Renal cortex interstitium (tissue), 11 donors: ENCODE data around the gene CLDND2. TPM values are rescaled to one million over a fixed set of nuclear protein-coding genes. Genes with fewer than 3 reads are reported as not detected.

Experiments used
- DNase-seq, 11 donors: peaks; one replicate each; pipeline ENCODE4 v3.0.0-alpha.2; 2013; ENCODE audit warnings: low read depth in 9 of 11, low spot score in 4 of 11; ENCODE audit errors: extremely low read depth in 1 of 11
- polyA plus RNA-seq, 3 donors: library from polyadenylated mRNA; unstranded; fragments of 120-200 nt; gene quantifications; one replicate each; pipeline ENCODE4 v1.2.1, GENCODE V29; 2013; ENCODE audit not compliant: insufficient read length in 3 of 3

The CLDND2 gene
- polyA plus RNA-seq, 3 donors = 0.54 to 1.8 (median 1.7) TPM

DNA sequence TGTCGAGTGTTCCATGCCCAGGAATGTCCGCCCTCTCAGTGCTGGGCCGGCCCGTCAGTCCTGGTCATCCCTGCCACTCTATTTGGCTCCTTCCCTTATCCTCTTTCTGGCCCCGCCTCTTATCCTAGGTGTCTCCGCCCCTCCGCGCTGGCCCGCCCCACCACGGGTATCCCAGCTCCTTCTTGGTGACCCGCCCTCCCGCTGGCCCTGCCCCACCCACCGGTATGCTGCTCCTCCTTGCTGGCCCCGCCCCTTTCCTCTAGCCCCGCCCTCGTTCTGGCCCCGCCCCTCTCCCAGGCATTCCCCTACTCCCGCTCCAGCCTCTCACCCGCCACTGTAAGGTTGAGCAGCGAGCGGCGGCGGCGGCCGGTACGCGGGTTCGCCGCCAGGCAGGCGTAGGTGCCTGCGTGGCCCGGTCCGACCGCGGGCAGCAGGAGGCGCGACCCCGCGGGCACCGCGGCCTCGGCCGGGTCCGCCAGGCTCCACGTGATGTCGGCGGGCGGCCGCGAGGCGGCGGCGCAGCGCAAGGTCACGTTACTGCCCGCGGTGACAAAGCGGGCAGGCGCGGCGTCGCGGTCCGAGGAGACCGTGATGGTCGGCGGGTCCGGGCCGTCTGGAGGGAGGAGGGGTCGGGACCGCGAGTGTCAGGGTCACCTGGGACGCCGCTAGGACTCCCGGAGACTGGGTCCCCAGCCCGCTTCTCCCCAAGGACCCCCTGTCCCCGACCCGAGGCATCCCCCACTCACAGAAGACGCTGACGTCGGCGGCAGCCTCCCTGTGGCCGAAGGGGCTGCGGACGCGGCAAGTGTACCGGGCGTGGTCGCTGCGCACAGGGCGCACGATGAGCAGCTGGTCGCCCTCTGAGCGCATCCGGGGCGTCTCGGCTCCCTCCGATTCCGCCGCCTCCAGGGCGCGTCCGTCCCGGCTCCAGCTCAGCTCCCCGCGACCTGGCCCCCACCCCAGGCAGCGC is 28.8 kb downstream of the CLDND2 start:
- DNase-seq = peak in 10 of 11 donors; percentile 72 to 93 (median 88)

DNA sequence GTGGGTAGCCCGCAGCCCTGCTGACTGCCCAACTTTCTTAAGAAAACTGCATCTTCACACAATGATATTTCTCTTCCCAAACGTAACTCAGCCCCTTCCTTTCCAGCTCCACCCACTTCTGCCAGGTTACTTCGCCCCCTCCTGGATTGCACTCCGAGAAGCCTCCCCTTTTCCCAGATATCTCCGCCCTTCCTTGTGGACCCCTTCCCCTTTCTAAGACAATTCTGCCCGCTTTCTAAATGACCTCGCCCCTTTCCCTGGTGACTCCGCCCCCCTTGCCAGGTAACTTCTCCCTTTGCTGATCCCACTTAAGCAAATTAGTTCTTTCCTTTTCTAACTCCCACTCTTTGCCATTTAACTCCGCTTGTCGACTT is 29.5 kb downstream of the CLDND2 start:
- DNase-seq = no peak

DNA sequence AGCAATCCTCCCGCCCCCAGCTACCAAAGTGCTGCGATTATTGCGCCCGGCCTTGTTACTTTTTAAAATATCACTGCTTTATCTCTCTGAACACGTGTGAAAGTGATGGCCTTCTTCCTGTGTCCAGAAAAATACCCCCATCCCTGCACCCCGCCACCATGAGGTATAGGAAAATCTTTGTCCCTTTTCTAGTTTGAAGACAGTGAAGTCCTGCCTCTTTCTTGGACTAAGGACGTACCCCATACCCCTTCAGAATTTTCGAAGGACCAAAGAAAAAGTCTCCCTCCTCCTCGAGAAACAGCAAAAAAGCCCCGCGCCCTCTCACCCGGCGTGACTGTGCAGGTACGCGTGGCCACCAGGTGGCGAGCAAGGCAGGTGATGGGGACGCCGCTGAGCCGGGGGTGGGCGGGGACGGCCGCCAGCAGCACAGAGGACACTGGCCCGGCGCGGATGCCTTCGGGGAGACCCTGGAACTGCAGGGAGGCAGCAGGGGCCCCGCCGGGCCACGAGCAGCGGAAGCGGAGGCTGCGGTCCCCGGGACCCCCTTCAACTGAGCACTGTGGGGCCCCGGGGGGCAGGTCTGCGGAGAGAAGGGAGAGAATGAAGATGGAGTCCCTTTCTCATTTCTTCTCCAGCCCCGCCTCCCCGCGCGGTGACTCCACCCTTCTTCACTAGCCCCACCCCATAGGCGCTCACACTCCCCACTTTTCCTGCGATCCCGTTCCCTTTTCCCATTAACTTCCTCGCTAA is 30.1 kb downstream of the CLDND2 start:
- DNase-seq = peak in 10 of 11 donors; percentile 58 to 79 (median 72)

DNA sequence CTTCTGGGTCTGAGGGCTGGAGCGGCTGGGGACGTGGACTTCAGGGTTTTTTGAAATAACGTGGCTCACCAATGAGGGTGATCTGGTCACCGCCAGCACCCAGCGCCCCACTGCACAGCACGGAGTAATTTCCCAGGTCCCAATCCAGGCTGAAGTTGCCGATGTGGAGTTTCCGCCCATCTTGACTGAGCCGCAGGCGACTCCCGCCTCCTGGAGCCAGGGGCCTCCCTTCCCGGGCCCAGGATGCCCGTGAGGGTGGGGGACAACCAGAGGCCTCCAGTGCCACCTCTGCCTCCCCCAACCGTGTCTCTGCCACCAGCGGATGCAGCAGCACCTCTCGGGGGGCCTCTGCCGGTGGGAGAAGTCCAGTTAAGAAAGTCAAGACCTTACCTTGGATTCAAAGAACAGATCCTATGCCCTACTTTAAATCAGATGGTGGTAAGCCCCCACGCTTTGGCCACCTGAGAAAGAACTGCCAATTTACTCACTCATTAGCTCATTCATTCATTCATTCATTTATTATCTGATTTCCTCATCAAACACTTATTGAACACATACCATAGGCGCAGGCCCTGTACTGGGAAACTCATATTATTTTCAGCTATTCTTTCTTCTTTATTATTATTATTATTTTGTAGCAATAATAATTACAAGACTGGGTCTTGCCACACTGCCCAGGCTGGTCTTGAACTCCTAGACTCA is 30.8 kb downstream of the CLDND2 start:
- DNase-seq = no peak

DNA sequence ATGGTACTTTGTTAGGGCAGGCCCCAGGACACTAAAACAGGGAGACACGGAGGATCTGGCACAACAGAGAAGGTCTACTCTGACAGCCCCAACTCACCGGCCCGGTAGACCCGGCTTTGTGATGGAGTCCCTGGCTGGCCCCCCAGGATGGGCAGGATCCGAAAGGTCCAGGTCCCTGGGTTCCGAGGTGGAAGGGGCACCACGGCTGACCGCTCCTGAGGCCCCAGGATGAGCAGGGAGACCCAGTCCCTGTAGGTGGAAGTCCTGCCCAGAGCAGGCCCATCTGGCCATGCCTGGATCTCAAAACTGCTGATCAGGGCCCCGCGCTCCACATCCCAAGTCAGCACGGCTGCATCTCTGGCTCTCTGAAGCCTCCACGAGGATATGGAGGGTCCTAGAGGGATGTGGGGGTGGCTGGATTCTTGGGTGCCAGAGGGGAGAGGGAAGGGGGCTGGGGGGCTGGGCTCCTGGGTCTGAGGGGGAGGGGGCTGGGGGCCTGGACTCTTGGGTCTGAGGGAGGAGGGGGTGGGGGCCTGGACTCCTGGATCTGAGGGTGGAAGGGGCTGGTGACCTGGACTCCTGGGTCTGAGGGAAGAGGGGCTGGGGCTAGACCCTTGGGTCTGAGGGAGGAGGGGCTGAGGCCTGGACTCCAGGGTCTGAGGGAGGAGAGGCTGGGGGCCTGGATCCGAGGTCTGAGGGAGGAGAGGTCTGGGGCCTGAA is 31.5 kb downstream of the CLDND2 start:
- DNase-seq = no peak

DNA sequence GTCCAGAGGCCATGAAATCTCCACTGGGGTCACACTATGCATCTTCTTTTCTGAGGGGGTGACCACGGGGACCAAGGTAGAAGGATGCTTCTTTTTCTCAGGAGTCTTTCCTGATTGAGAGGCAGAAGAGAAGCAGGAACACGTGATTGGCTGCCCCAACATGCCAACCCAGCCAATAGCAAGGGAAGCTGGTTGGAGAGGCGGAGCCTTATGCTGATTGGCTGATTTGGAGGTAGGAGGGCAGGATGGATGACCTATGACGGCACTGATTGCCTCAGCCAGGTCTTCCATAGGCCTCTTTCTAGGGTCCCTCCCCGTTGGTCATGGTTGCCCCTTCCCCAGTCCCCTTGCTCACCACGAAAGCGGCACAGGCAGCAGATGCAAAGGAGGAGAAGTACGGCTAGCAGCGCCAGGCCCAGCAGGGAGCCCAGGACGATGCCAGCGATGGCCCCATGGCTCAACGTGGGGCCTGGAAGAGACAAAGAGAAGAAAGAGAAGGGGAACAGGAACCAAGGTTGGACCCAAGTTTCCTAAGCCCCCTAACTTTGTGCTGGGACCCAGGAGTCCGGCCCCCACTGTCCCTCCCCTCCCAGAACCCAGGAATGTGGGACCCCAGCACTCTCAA is 34.9 kb downstream of the CLDND2 start:
- DNase-seq = no peak

DNA sequence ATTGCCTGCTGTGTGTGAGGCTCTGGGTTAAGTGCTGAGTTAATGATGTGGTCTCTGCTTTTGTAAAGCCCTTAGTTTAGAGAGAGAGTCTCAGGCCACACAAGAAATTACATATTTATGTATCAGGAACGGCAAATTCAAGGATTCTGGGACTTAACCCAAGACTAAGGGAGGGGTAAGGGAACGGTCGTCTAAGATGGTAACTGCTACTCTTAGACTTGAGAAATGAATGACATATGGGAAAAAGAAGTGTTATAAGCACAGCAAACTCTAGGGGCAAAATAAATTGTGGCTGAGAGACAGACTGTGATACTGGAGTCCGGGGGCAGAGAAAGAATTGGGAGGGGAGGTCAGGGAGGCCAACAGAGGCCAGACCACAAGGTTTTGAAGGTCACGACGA is 37.1 kb downstream of the CLDND2 start:
- no peak for DNase-seq

DNA sequence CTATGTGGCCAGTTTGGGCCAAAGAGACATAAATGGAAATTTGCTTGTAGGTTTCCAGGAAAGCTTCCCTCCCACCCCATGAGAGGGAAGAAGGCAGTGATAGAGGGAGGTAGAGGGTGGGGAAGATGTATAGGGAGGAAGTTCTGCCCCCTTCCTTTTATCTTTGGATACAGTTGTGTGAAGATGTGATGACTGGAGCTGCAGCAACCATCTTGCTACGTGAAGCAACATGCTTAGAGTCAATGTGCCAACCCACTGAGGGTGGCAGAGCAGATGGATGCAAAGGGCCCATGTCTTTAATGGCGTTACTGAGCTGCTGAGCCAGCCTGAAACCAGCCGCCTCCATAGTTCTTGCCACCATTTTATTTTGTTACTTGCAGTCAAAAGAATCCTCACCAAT is 37.6 kb downstream of the CLDND2 start:
- DNase-seq = no peak

DNA sequence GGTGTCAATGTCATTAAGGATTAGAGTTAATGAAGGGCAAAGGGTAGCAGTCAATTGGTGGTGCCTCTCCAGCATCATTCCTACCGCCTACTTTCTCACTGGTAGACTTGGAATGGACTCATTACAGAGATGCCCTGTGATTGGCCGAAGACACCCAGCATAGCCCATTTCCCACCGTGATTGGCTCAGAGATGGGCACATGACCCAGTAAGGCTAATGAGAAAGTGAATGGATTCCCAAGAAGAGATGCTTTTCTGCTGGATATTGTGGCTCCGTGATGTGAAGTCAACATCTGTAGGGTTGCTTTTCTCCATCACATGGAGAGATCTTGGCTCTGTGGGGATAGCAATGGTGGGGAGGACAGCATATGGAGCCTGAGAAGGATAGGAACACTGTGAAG is 38.4 kb downstream of the CLDND2 start:
- DNase-seq = no peak

DNA sequence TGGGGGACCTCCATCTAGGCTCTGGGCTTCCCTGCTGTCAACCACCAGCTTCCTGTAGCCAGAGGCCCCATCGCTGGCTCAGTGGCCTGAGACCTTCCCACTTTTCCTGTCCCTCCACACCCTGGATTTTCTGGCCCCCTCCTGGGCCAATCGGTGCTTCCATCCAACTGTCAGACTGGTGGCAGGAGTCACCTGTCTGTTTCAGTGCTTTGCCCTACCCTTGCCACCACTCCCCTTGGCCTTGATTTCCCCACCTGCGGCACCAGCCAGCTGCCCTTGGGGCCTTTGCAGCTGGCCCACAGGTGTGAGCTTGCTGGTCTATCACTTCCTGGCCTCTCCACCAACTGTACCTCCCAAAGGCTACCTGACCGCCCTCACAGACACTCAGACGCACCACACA is 39.4 kb downstream of the CLDND2 start:
- DNase-seq = no peak

DNA sequence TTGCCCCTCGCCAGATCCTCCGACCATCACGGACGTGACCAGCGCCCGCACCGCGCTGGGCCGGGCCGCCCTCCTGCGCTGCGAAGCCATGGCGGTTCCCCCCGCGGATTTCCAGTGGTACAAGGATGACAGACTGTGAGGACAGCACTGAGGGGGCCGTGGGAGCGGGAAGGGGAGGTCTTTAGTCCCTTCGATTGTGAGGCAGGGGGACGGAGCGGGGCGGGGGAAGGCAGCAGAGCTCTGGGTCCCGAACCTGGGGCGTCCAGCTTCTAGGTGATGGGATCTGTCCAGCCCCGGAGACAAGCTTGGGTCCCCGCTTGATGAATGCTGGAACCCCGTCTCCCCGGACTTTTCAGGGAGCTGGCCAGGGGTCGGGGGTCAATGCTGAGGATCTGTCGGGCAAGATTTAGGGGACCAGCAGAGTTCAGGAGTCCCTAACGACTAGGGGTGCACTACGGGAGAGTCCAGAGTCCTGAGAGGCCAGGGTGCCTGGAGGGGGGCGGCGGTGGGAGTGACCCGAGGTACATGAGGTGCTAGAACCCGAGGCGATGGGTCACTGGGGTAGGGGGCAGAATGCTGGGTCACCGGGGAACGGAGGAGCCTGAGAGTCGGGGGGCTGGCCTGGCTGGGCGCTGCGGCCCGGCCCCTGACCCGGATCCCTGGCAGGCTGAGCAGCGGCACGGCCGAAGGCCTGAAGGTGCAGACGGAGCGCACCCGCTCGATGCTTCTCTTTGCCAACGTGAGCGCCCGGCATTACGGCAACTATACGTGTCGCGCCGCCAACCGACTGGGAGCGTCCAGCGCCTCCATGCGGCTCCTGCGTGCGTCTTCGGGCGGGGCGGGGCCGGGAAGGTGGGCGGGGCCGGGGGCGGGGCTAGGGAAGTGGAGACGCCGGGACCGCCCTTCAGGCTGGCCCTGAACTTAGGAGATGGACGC is 41.5 kb downstream of the CLDND2 start:
- peak in 5 of 11 donors; percentile 35 to 54 (median 51) for DNase-seq

DNA sequence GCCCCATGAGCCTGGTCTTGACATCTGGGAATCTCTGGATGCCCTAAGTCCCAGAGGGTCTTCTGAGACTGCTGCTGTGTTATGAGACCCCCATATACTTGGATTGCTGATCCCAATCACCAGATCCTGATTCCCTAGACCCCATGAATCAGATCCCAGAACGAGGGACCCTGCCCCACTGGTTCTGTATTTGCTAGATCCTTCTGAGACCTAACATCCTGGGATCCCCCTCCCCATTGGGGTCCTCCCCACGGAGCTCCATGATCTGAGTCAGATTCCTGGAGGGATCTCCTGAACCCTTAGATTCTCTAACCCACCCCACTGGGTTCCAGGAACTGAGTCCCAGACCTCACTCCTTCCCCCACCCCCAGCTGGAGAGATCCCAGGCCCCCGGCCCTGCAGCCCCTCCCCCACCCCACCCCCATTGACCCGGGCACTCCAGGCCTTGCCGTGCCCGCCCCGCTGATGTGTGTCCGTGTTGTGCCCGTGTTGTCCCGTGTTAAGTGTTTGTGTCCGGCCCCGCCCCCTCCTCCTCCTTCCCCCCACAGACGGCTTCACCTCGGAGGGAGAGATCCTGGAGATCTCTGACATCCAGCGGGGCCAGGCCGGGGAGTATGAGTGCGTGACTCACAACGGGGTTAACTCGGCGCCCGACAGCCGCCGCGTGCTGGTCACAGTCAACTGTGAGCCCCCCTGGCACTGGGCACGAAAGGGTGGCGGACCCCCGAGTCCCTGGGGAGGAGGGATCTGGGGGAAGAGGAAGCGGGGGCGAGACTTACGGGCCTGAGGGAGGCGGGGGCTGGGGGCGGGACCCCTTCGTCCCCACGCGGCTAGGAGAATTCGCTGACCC is 42.4 kb downstream of the CLDND2 start:
- DNase-seq = no peak

DNA sequence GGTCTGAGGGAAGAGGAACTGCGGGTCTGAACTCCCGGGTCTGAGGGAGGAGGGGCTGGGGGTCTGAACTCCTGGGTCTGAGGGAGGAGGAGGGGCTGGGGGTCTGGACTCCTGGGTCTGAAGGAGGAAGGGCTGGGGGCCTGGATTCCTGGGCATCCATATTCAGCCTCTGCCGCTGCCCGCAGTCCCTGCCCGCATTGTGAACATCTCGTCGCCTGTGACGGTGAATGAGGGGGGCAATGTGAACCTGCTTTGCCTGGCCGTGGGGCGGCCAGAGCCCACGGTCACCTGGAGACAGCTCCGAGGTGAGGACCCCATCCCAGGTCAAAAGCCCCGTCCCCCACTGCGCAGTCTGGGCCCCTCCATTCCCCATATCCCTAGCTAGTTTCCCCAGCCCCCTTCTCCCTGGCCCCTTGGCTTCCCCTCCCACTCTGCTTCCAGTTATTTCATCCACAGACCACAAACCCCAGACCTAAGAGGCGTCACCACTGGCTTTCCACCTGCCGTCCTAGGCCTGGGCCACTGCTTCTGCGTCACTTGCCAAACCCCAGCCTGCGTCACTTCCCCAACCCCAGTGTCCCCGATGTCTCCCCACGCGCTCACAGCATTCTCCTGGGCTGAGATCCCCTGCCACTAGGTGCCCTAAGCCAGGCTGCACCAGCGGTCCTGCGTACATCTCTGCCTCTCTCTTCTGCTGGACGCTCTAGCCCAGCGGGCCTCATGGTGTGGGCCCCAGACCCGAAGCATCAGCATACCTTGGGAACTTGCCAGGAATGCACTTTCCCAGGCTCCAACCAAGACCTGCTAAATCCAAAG is 43.4 kb downstream of the CLDND2 start:
- no peak for DNase-seq

DNA sequence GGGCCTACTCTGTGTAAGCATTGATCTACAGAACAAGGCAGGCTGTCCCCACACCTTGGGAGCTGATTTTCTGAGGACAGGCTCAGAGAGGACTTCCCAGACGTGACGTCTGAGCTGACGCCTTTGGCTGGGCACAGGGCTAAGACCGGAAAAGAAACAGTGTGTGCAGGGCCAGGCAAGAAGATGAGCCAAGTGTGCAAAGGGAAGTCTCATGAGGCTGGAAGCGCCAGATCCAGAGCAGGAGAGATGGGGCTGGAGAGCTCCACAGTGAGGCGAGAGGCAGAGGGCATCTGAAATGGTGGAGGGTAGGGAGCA is 44.7 kb downstream of the CLDND2 start:
- no peak for DNase-seq

DNA sequence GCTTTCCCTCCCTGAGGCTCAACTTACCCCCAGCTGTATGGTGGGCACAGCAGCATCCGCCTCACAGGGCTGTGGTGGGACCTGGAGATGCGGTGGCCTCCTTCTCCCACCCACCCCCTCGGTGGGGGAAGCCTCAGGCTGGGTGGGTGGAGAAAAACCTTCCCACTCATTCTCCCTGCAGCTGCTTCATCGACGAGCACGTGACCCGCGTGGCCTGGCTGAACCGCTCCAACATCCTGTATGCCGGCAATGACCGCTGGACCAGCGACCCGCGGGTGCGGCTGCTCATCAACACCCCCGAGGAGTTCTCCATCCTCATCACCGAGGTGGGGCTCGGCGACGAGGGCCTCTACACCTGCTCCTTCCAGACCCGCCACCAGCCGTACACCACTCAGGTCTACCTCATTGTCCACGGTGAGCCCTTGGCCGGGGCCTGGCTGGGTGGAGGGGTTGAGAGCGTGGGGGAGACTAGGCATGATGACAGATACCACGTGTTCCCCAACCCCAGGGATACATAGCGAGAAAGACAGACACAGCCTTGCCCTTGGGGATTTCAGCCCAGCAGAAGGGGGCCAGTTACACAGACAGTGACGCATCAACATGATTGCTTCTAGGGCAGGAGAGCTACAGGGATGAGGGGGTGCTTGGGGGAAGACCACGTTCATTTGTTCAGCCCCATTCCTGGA is 45.2 kb downstream of the CLDND2 start:
- no peak for DNase-seq
